H7 (cell line): ENCODE results near the gene PALS2. TPM values are rescaled to one million over a fixed set of nuclear protein-coding genes. Genes with fewer than 3 reads are reported as not detected.

Experiments
- DNase-seq: peaks from one replicate; pipeline ENCODE4 v3.0.0; 2012
- H3K27me3 ChIP-seq: 2 replicates; pipeline ENCODE4 v1.6.0; 2011; ENCODE audit warnings: mild to moderate bottlenecking, low read length; ENCODE audit not compliant: control insufficient read depth, insufficient read depth
- H3K36me3 ChIP-seq: replicated peaks from 2 replicates; pipeline ENCODE4 v1.5.1; 2011; ENCODE audit warnings: low read length; ENCODE audit not compliant: control insufficient read depth, insufficient read depth
- H3K4me3 ChIP-seq: 2 replicates; pipeline ENCODE4 v1.5.1; 2011; ENCODE audit warnings: low read depth, mild to moderate bottlenecking, control low read depth, low read length, moderate library complexity; ENCODE audit not compliant: insufficient read depth
- total RNA-seq: library from RNA; depleted of rRNA; stranded (reverse); fragments of >200 nt; shearing (Covaris generic); gene quantifications from 2 replicates; pipeline ENCODE4 v1.2.3, GENCODE V29; 2014; rRNA removed

The PALS2 gene
- total RNA-seq, 1 experiment from 2014 or later, result 25.3 TPM

- no peaks in the 10 kb centered on the region for H3K36me3 ChIP-seq
- H3K27me3 ChIP-seq, result no peaks in the 10 kb centered on the region
- no peak overlapping the region for H3K4me3 ChIP-seq
- no peak for DNase-seq
Measured at GRCh38 chr7:24608504-24608903, 35.3 kb downstream of the PALS2 start.

- Histone ChIP-seq H3K4me3 (no peak overlapping the region), H3K27me3 (no peaks in the 10 kb centered on the region), H3K36me3 (no peaks in the 10 kb centered on the region)
- DNase-seq, result no peak
Measured at GRCh38 chr7:24609059-24609458, 35.8 kb downstream of the PALS2 start.

- no peak for DNase-seq
- no peak overlapping the region for H3K4me3 ChIP-seq
Measured at GRCh38 chr7:24609570-24609969, 36.3 kb downstream of the PALS2 start.

GRCh38 chr7:24611130-24611529, 37.9 kb downstream of the PALS2 start:
- H3K36me3 ChIP-seq, result no peaks in the 10 kb centered on the region
- DNase-seq, result no peak
- H3K27me3 ChIP-seq, result no peaks in the 10 kb centered on the region
- H3K4me3 ChIP-seq, result no peak overlapping the region

More at GRCh38 chr7:24609570-24609969, 36.3 kb downstream of the PALS2 start:
- H3K27me3 ChIP-seq, result no peaks in the 10 kb centered on the region
- no peaks in the 10 kb centered on the region for H3K36me3 ChIP-seq

- no peaks in the 10 kb centered on the region for H3K27me3 ChIP-seq
- no peaks in the 10 kb centered on the region for H3K36me3 ChIP-seq
- no peak overlapping the region for H3K4me3 ChIP-seq
- no peak for DNase-seq
Measured at GRCh38 chr7:24617957-24618616, 44.8 kb downstream of the PALS2 start.

GRCh38 chr7:24619978-24620377, 46.7 kb downstream of the PALS2 start:
- DNase-seq, result peak; percentile 9

GRCh38 chr7:24622646-24623182, 49.5 kb downstream of the PALS2 start:
- no peak for DNase-seq
- no peaks in the 10 kb centered on the region for H3K27me3 ChIP-seq
- H3K36me3 ChIP-seq, result no peaks in the 10 kb centered on the region
- H3K4me3 ChIP-seq, result no peak overlapping the region

More at GRCh38 chr7:24619978-24620377, 46.7 kb downstream of the PALS2 start:
- H3K27me3 ChIP-seq, result no peaks in the 10 kb centered on the region
- no peaks in the 10 kb centered on the region for H3K36me3 ChIP-seq
- H3K4me3 ChIP-seq, result no peak overlapping the region

Other genes with a start within 250 kb of the PALS2 start
- 0.48 TPM in 2 replicates for gene GSDME, start 184.0 kb downstream of the PALS2 start, total RNA-seq